GM19438 (cell line): Measurements from ENCODE around the gene AKR1E2.

Experiments
- ATAC-seq: cut with Tn5 transposase; IDR thresholded peaks from one replicate; pipeline ENCODE4 v1.9.1; 2021; ENCODE audit warnings: low read depth; ENCODE audit not compliant: unreplicated experiment

AKR1E2 gene

GRCh38 chr10:4889959-4890358 lies 64.0 kb downstream of the AKR1E2 start:
- ATAC-seq: no peak

DNA sequence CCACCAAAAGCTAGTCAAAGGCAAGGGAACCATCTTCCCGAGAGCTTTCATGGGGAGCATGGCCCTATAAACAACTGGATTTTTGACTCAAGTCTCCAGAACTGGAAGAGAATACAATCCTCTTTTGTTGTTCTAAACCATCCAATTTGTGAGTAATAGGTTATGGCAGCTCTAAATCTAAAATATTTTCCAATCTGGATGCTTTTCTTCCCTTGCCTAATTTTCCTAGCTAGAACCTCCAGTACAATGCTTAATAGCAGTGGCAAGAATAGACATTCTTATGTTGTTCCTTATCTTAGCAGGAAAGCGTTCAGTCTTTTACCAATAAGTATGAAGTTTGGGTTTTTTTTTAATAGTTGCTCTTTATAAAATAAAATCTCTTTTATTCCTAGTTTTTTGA lies 66.7 kb downstream of the AKR1E2 start:
- no peak for ATAC-seq

GRCh38 chr10:4894335-4894734 lies 68.3 kb downstream of the AKR1E2 start:
- ATAC-seq: no peak
